Measurements from ENCODE around the gene CXCL9. TPM values are rescaled to one million over a fixed set of nuclear protein-coding genes. Genes with fewer than 3 reads are reported as not detected.

The CXCL9 gene
- total RNA-seq, 4 donors from 2014 or later, result 0.35 to 5.0 (median 0.94) TPM; not detected in 1

DNA sequence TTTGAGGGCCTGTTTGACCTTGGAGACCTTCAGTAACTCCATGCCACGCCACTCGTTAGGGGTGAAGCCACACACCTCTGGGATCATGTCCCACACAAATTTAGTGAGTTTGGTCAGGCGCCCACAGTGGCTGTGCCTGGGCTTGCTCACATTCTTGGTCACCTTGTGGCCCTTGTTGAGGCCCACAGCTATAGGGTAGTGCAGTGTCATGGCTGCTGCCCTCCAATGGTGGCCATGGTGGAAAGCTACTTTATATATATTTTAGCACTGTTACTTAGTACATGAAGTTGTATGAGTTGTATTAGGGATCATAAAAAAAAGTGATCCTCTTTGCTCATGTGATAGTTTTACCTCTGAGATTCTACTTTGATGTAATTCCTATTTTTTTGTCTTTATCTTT is 29.5 kb upstream of the CXCL9 start:
- Histone ChIP-seq H3K9me3 (no peaks in the 10 kb centered on the region), H3K4me3 (no peak overlapping the region), H3K36me3 (no peaks in the 10 kb centered on the region), H3K27ac (no peak overlapping the region), H3K4me1 (peaks cover 0 to 7% (median 0%) of the 10 kb centered on the region in 4 donors), H3K27me3 (no peaks in the 10 kb centered on the region)
- DNase-seq, result no peak
- no peak for TF ChIP-seq POLR2A (IDR thresholded peaks at IDR 0.05)
- TF ChIP-seq, protein P1, sequence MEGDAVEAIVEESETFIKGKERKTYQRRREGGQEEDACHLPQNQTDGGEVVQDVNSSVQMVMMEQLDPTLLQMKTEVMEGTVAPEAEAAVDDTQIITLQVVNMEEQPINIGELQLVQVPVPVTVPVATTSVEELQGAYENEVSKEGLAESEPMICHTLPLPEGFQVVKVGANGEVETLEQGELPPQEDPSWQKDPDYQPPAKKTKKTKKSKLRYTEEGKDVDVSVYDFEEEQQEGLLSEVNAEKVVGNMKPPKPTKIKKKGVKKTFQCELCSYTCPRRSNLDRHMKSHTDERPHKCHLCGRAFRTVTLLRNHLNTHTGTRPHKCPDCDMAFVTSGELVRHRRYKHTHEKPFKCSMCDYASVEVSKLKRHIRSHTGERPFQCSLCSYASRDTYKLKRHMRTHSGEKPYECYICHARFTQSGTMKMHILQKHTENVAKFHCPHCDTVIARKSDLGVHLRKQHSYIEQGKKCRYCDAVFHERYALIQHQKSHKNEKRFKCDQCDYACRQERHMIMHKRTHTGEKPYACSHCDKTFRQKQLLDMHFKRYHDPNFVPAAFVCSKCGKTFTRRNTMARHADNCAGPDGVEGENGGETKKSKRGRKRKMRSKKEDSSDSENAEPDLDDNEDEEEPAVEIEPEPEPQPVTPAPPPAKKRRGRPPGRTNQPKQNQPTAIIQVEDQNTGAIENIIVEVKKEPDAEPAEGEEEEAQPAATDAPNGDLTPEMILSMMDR (IDR thresholded peaks at IDR 0.05), result no peak

DNA sequence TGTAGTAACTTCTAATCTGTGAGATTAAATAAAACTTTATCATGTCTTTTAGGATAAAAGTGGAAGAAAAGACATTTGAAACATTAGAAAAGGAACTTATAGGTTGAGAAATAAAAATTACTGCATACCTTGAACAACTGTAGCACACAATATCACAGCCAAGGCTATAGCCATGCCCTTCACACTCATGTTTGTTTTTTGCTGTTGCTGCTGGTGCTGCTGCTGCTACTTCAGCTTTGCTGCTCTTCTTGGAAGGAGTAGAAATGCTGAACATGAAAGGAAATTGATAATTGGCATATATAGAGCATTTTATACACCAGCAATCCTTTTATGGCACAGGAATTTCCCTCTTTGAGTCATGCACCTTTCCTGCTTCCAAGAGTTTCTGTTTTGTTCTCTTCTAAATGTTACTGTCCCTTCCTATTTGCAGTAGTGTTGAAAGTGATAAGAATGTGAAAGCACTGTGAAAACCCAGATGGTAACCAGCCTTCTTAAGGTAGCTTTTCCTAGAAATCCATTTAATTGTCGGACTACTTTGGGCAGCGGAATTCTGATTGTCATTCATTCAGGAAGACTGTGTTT is 28.6 kb upstream of the CXCL9 start, which contains the start of gene CXCL11:
Gene CXCL11 (minus strand): TSS at position 272 of the 582 bp plus-strand sequence. CDS start 83 bp downstream, at position 189.
- no peak for DNase-seq
- Histone ChIP-seq H3K27me3 (no peaks in the 10 kb centered on the region), H3K36me3 (no peaks in the 10 kb centered on the region), H3K4me1 (peaks cover 0 to 7% (median 0%) of the 10 kb centered on the region in 4 donors), H3K9me3 (no peaks in the 10 kb centered on the region), H3K4me3 (no peak within 1 kb of the TSS), H3K27ac (no peak within 1 kb of the TSS)
- no peak for TF ChIP-seq POLR2A (IDR thresholded peaks at IDR 0.05)
- TF ChIP-seq, protein P1 (IDR thresholded peaks at IDR 0.05), result no peak

DNA sequence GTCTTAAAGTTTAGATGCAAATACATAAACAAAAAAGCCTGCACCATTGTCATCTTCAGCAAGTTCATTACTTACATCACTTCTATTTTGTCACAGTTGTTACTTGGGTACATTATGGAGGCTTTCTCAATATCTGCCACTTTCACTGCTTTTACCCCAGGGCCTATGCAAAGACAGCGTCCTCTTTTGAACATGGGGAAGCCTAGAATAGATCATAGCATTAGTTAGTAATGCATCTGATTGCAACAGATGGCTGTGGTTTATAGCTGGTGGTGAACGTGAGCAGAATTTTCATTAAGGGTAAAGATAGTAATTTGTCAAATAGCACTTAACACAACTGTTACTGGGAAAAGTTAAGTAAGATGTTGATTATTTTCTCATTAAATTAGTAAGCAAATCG is 27.8 kb upstream of the CXCL9 start:
- H3K27me3 ChIP-seq, result no peaks in the 10 kb centered on the region
- no peaks in the 10 kb centered on the region for H3K36me3 ChIP-seq
- no peak for TF ChIP-seq POLR2A (IDR thresholded peaks at IDR 0.05)
- TF ChIP-seq, protein P1 (IDR thresholded peaks at IDR 0.05), result no peak
- no peak overlapping the region for H3K27ac ChIP-seq
- H3K4me1 ChIP-seq, result peaks cover 0 to 7% (median 0%) of the 10 kb centered on the region in 4 donors
- no peak for DNase-seq
- no peak overlapping the region for H3K4me3 ChIP-seq
- no peaks in the 10 kb centered on the region for H3K9me3 ChIP-seq

DNA sequence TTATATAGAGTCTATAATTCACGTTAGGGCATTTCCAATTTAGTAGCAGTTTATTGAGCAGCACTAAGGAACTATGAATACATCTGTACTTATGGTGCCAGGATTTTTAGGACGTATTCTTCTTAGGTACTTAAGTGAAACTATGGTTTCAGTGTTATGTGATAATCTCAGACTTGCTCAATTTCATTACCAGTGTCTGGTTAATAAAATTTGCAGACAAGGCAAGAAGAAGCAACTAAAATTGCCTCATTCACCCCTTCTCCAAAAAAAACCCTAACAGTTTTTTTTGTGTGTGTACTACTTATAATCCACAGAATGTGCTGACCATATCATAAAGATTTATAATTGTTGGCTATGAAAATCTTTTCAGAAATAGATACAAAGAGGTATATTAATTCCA is 22.0 kb upstream of the CXCL9 start:
- Histone ChIP-seq H3K4me3 (no peak overlapping the region), H3K9me3 (no peaks in the 10 kb centered on the region), H3K4me1 (peaks cover 0 to 3% (median 0%) of the 10 kb centered on the region in 4 donors), H3K27me3 (no peaks in the 10 kb centered on the region), H3K36me3 (no peaks in the 10 kb centered on the region), H3K27ac (no peak overlapping the region)
- DNase-seq, result no peak
- TF ChIP-seq POLR2A (IDR thresholded peaks at IDR 0.05), result no peak
- TF ChIP-seq, protein P1 (IDR thresholded peaks at IDR 0.05), result no peak

DNA sequence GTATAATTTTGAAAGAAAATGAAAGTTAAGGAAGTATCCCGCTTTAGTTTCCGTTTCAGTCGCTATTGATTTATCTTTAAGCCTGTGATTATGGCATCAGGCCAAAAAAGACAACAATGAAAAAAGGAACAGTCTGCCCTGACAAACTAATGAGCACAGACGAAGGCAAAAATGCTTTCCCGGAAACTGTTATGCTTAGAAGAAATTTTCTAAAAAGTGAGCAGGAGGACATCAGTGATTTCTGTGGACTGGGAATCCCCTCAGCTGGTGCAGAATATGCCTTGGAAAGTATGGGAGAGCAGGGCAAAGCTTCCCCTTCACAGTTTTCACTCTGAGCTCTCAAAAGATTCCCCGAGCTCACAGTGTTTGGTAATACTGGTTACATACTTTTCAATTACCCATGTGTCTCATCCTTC is 21.0 kb upstream of the CXCL9 start:
- peak overlapping the region in 3 of 4 donors; percentile 2 to 12 (median 4) for H3K4me3 ChIP-seq
- H3K36me3 ChIP-seq, result no peaks in the 10 kb centered on the region
- no peak for TF ChIP-seq POLR2A (IDR thresholded peaks at IDR 0.05)
- TF ChIP-seq, protein P1 (IDR thresholded peaks at IDR 0.05), result no peak
- H3K4me1 ChIP-seq, result peaks cover 0 to 3% (median 1%) of the 10 kb centered on the region in 4 donors
- DNase-seq, result no peak
- no peaks in the 10 kb centered on the region for H3K9me3 ChIP-seq
- H3K27ac ChIP-seq, result peak overlapping the region in 1 of 4 donors; percentile 1
- no peaks in the 10 kb centered on the region for H3K27me3 ChIP-seq
